HepG2 (cell line): Measurements from ENCODE around the gene SELENOT. TPM values are rescaled to one million over a fixed set of nuclear protein-coding genes. Genes with fewer than 3 reads are reported as not detected.

ENCODE experiments used
- ATAC-seq: fragments of 200-7000 bp; cut with Tn5 transposase; 3 replicates; pipeline ENCODE4 v1.9.1; 2020; ENCODE audit warnings: mild to moderate bottlenecking, moderate library complexity
- BruUV-seq: library from RNA; stranded (reverse); fragments of 400-500 nt; replicated peaks from 2 replicates; lab custom pipeline; 2021; lab: Mats Ljungman, UMichigan
- CTCF ChIA-PET: fragments of 300-600 bp; formaldehyde crosslinking; extraction: SDS; loops from one replicate; lab custom pipeline; 2021; ENCODE audit warnings: low total read pairs, inconsistent platforms, low intra/inter-chr PET ratio; lab: Yijun Ruan, JAX
- POLR2A ChIA-PET: fragments of 350-600 bp; sonication (Branson Sonifier 250); formaldehyde crosslinking; loops from one replicate; lab custom pipeline; 2020; ENCODE audit warnings: antibody characterized with exemption, inconsistent platforms; lab: Yijun Ruan, JAX
- DNase-seq: peaks from one replicate; pipeline ENCODE4 v3.0.0-alpha.2; 2015; ENCODE audit warnings: low spot score
- FAIRE-seq: peaks from 3 replicates; lab custom pipeline; 2011; peaks lifted over from hg19 to GRCh38; lab: Jason Lieb, UNC
- H2AFZ ChIP-seq: one replicate; pipeline ENCODE4 v1.6.1; 2011; ENCODE audit warnings: low read length, inconsistent platforms
- H3K27ac ChIP-seq: fragments of 300-600 bp; 3 replicates; pipeline ENCODE4 v1.8.0; 2011; ENCODE audit warnings: mixed run types, mild to moderate bottlenecking, mixed read lengths, low read length, inconsistent platforms; ENCODE audit not compliant: insufficient read depth; ENCODE audit errors: extremely low read length
- H3K27me3 ChIP-seq, 2 experiments: fragments of 200-600 bp in 1 of 2; 2 replicates in 1 of 2; 3 replicates in 1 of 2; pipeline versions ENCODE4 v1.6.0 to v1.8.0; 2011; ENCODE audit warnings: low read length in 2 of 2, mild to moderate bottlenecking in 2 of 2, moderate library complexity in 2 of 2, inconsistent platforms in 1 of 2; ENCODE audit not compliant: insufficient read depth in 2 of 2, control insufficient read depth in 1 of 2
- H3K36me3 ChIP-seq, 2 experiments: fragments of 200-600 bp in 1 of 2; replicated peaks in 1 of 2; 2 replicates in 1 of 2; 3 replicates in 1 of 2; pipeline versions ENCODE4 v1.5.1 to v1.8.0; 2011; ENCODE audit warnings: low read length in 2 of 2, inconsistent platforms in 1 of 2; ENCODE audit not compliant: insufficient read depth in 2 of 2, control insufficient read depth in 1 of 2
- H3K4me1 ChIP-seq: 2 replicates; pipeline ENCODE4 v1.5.1; 2012; ENCODE audit warnings: low read length, inconsistent platforms; ENCODE audit not compliant: insufficient read depth
- H3K4me2 ChIP-seq: 2 replicates; pipeline ENCODE4 v1.6.0; 2011; ENCODE audit warnings: low read depth, low read length, inconsistent platforms
- H3K4me3 ChIP-seq, 3 experiments: fragments of 200-600 bp in 1 of 3; sonication (generic), shearing (Covaris generic) in 1 of 3; replicated peaks in 1 of 3; 2 replicates each; pipeline ENCODE4 v1.5.1; 2011 to 2016; ENCODE audit warnings: low read length in 3 of 3, inconsistent platforms in 2 of 3, low read depth in 2 of 3, mild to moderate bottlenecking in 2 of 3, control low read depth in 1 of 3, mixed read lengths in 1 of 3; ENCODE audit not compliant: insufficient read depth in 1 of 3
- H3K79me2 ChIP-seq: one replicate; pipeline ENCODE4 v1.6.1; 2011; ENCODE audit warnings: low read length, inconsistent platforms; ENCODE audit not compliant: insufficient read depth
- H3K9ac ChIP-seq: 2 replicates; pipeline ENCODE4 v1.6.0; 2011; ENCODE audit warnings: mild to moderate bottlenecking, low read depth, low read length, inconsistent platforms; ENCODE audit not compliant: insufficient read depth
- H3K9me3 ChIP-seq: 2 replicates; pipeline ENCODE4 v1.5.1; 2012; ENCODE audit warnings: mild to moderate bottlenecking, low read length
- H4K20me1 ChIP-seq: 2 replicates; pipeline ENCODE4 v1.6.0; 2011; ENCODE audit warnings: inconsistent platforms, mild to moderate bottlenecking, low read length, moderate library complexity; ENCODE audit not compliant: insufficient read depth
- CCDC6 ChIP-seq: sonication (generic); formaldehyde crosslinking; IDR thresholded peaks from 2 replicates; pipeline ENCODE4 v1.8.1; 2022; ENCODE audit warnings: mild to moderate bottlenecking, missing genetic modification reagents, moderate library complexity
- CREB1 ChIP-seq, 2 experiments: fragments of 450-650 bp in 1 of 2; IDR thresholded peaks; 2 replicates each; pipeline ENCODE4 v1.6.1; 2016 to 2017; ENCODE audit warnings: control low read depth in 1 of 2, mild to moderate bottlenecking in 1 of 2, missing compliant biosample characterization in 1 of 2, missing genetic modification characterization in 1 of 2
- CSRNP2 ChIP-seq: sonication (generic); formaldehyde crosslinking; conservative IDR thresholded peaks from 2 replicates; pipeline ENCODE4 v1.8.0; 2022; ENCODE audit warnings: low read depth, missing genetic modification reagents
- GLMP ChIP-seq: sonication (generic); formaldehyde crosslinking; IDR thresholded peaks from 2 replicates; pipeline ENCODE4 v1.9.0; 2021; ENCODE audit warnings: missing genetic modification reagents, mild to moderate bottlenecking, borderline replicate concordance
- HMGXB4 ChIP-seq, 2 experiments: sonication (generic) in 1 of 2; formaldehyde crosslinking in 1 of 2; IDR thresholded peaks; 2 replicates each; pipeline versions ENCODE4 v1.4.0 to v1.6.1; 2018 to 2020; ENCODE audit warnings: missing genetic modification reagents in 2 of 2, borderline replicate concordance in 1 of 2, low read depth in 1 of 2, mild to moderate bottlenecking in 1 of 2, missing biosample characterization in 1 of 2
- MED8 ChIP-seq: sonication (generic); formaldehyde crosslinking; IDR thresholded peaks from 2 replicates; pipeline ENCODE4 v1.8.1; 2023; ENCODE audit warnings: mild to moderate bottlenecking, missing genetic modification reagents; ENCODE audit not compliant: insufficient replicate concordance
- PAWR ChIP-seq: sonication (generic); formaldehyde crosslinking; IDR thresholded peaks from 2 replicates; pipeline ENCODE4 v1.4.0; 2020; ENCODE audit warnings: missing genetic modification reagents, mild to moderate bottlenecking, borderline replicate concordance
- PCBP1 ChIP-seq: fragments of 200-400 bp; formaldehyde crosslinking; IDR thresholded peaks from 2 replicates; pipeline ENCODE4 v1.6.1; 2017; ENCODE audit warnings: mild to moderate bottlenecking, low read depth, low read length, borderline replicate concordance
- ZIK1 ChIP-seq: sonication (generic); formaldehyde crosslinking; IDR thresholded peaks from 2 replicates; pipeline ENCODE4 v1.5.0; 2020; ENCODE audit warnings: mild to moderate bottlenecking, low read depth, missing genetic modification reagents, borderline replicate concordance
- ZNF24 ChIP-seq: fragments of 450-650 bp; IDR thresholded peaks from 2 replicates; pipeline ENCODE4 v1.6.1; 2017; ENCODE audit warnings: antibody characterized with exemption, mild to moderate bottlenecking
- WGBS: methylation state at CpG from one replicate; pipeline ENCODE4 v1.1.6; 2017; ENCODE audit warnings: low lambda C conversion rate; 5-methylcytosine and 5-hydroxymethylcytosine counted together
- in situ Hi-C: cut with HindIII; loops from 2 replicates; pipeline ENCODE4 v1.10.0; 2017; ENCODE audit warnings: low pct_unique_long_range_greater_than_20kb; ENCODE audit not compliant: extremely low pct_ligation_motif_present
- intact Hi-C: fragments of 100-400 bp; cut with micrococcal nuclease; formaldehyde crosslinking; loops from one replicate; pipeline ENCODE4 v1.10.0; 2022; ENCODE audit not compliant: unreplicated experiment
- polyA plus RNA-seq, 8 experiments: library from polyadenylated mRNA; depleted of rRNA in 3 of 8; stranded (reverse) in 7 of 8; unstranded in 1 of 8; fragments of >200 nt; fragmentation: Illumina TruSeq in 4 of 8; extraction: Trizol in 4 of 8; gene quantifications; 2 replicates each; pipeline versions ENCODE4 v1.2.1 to v1.2.3, GENCODE V29; 2011 to 2016; ENCODE audit warnings: low read depth in 4 of 8, missing spikeins in 1 of 8, mixed read lengths in 1 of 8; ENCODE audit not compliant: insufficient read depth in 1 of 8
- total RNA-seq, 5 experiments: library from RNA; depleted of rRNA; stranded (reverse); fragments of >200 nt; fragmentation: Illumina TruSeq; extraction: Trizol; gene quantifications; 2 replicates each; pipeline ENCODE4 v1.2.3, GENCODE V29; 2016; ENCODE audit warnings: low read depth in 1 of 5

SELENOT gene
- total and polyA plus RNA-seq, 2 of the 13 experiments (the other 11 are each of a cell fraction or from before 2014, with no cell fraction given): 122 to 273 TPM

GRCh38 chr3:150597646-150598045 is 5.5 kb upstream of the SELENOT start:
- Histone ChIP-seq H3K4me1 (peaks cover 26% of the 10 kb centered on the region), H3K9ac (no peak overlapping the region), H3K36me3 (peaks cover 0 to 2% of the 10 kb centered on the region in 2 experiments; a peak in 1 of 5 replicates), H3K4me3 (no peak overlapping the region), H3K4me2 (no peak overlapping the region)
- no peak for ATAC-seq
- TF ChIP-seq CCDC6 (CRISPR knock-in tag) (no peak), GLMP (no peak), ZNF24 (no peak), HMGXB4 (CRISPR knock-in tag; IDR thresholded peaks at IDR 0.05; ENCODE audit: borderline replicate concordance in 1 of 2, low read depth in 1 of 2) (no peak), MED8 (CRISPR knock-in tag) (no peak), PAWR (no peak), CSRNP2 (no peak), ZIK1 (CRISPR knock-in tag) (no peak), PCBP1 (no peak), CREB1 (IDR thresholded peaks at IDR 0.05) (no peak), CREB1 (CRISPR knock-in tag; IDR thresholded peaks at IDR 0.05) (no peak)
- TF ChIP-seq, all 625 proteins: peak for 0
- H3K79me2 ChIP-seq: peaks cover 20% of the 10 kb centered on the region
- 87% methylated on average over 4 of the region's 4 CpGs for WGBS
- in situ Hi-C loops (no loop called here), intact Hi-C loops (no loop called here)
- POLR2A ChIA-PET: no interaction called here
- no peak overlapping the region for H3K27ac ChIP-seq
- no peaks in the 10 kb centered on the region for H3K9me3 ChIP-seq
- H4K20me1 ChIP-seq: no peaks in the 10 kb centered on the region
- no peaks in the 10 kb centered on the region for H3K27me3 ChIP-seq
- CTCF ChIA-PET: no interaction called here
- FAIRE-seq: no peak
- no peak for DNase-seq
- BruUV-seq: no TSS peak
- H2AFZ ChIP-seq: no peak overlapping the region
